K562 (cell line): ENCODE data around the gene AJAP1. TPM values are rescaled to one million over a fixed set of nuclear protein-coding genes. Genes with fewer than 3 reads are reported as not detected.

Source experiments
- ATAC-seq: fragments of 200-7000 bp; cut with Tn5 transposase; 3 replicates; pipeline ENCODE4 v1.9.1; 2020; ENCODE audit warnings: moderate library complexity
- BruUV-seq: library from RNA; stranded (reverse); fragments of 400-500 nt; replicated peaks from 2 replicates; lab custom pipeline; 2021; lab: Mats Ljungman, UMichigan
- CTCF ChIA-PET: fragments of 300-600 bp; formaldehyde crosslinking; extraction: SDS; loops from one replicate; lab custom pipeline; 2021; ENCODE audit warnings: low intra/inter-chr PET ratio; lab: Yijun Ruan, JAX
- POLR2A ChIA-PET: fragments of 300-600, 350-650 bp; sonication (Branson Sonifier 250); formaldehyde crosslinking; extraction: SDS; loops from one replicate; lab custom pipeline; 2021; ENCODE audit warnings: antibody characterized with exemption, inconsistent platforms; lab: Yijun Ruan, JAX
- DNase-seq, 4 experiments: peaks; one replicate each; pipeline versions ENCODE4 v3.0.0 to v3.0.0-alpha.2; 2011 to 2018; ENCODE audit warnings: low spot score in 3 of 4, mixed read lengths in 3 of 4; ENCODE audit errors: extremely low read depth in 1 of 4
- FAIRE-seq: peaks from 2 replicates; lab custom pipeline; 2011; peaks lifted over from hg19 to GRCh38; lab: Jason Lieb, UNC
- H2AFZ ChIP-seq: 2 replicates; pipeline ENCODE4 v1.6.0; 2011; ENCODE audit warnings: low read depth, low read length, control low read depth, inconsistent platforms
- H3K27ac ChIP-seq: fragments of 200-600 bp; 3 replicates; pipeline ENCODE4 v1.8.0; 2011; ENCODE audit warnings: low read depth, mild to moderate bottlenecking, control low read depth, inconsistent platforms, low read length, moderate library complexity, mixed read lengths; ENCODE audit errors: extremely low read depth
- H3K27me3 ChIP-seq, 2 experiments: fragments of 300-600 bp in 1 of 2; 2 replicates in 1 of 2; 3 replicates in 1 of 2; pipeline versions ENCODE4 v1.6.0 to v1.8.0; 2011; ENCODE audit warnings: inconsistent platforms in 2 of 2, low read length in 2 of 2, mild to moderate bottlenecking in 1 of 2, mixed read lengths in 1 of 2, moderate library complexity in 1 of 2; ENCODE audit not compliant: control insufficient read depth in 2 of 2, insufficient read depth in 2 of 2
- H3K36me3 ChIP-seq: fragments of 300-600 bp; 3 replicates; pipeline ENCODE4 v1.8.0; 2011; ENCODE audit warnings: mild to moderate bottlenecking, low read length, inconsistent platforms; ENCODE audit not compliant: control insufficient read depth, insufficient read depth
- H3K4me1 ChIP-seq, 2 experiments: fragments of 200-600 bp in 1 of 2; replicated peaks in 1 of 2; 2 replicates in 1 of 2; 3 replicates in 1 of 2; pipeline versions ENCODE4 v1.5.1 to v1.8.0; 2011; ENCODE audit warnings: inconsistent platforms in 2 of 2, low read length in 2 of 2, mild to moderate bottlenecking in 1 of 2, mixed read lengths in 1 of 2, moderate library complexity in 1 of 2; ENCODE audit not compliant: control insufficient read depth in 2 of 2, insufficient read depth in 2 of 2
- H3K4me2 ChIP-seq: 2 replicates; pipeline ENCODE4 v1.6.1; 2011; ENCODE audit warnings: low read length, control low read depth, inconsistent platforms, mixed read lengths; ENCODE audit not compliant: insufficient read depth
- H3K4me3 ChIP-seq: fragments of 200-600 bp; sonication (generic), shearing (Covaris generic); 2 replicates; pipeline ENCODE4 v1.5.1; 2016; ENCODE audit warnings: control low read depth, inconsistent platforms
- H3K79me2 ChIP-seq: fragments of 200-600 bp; 3 replicates; pipeline ENCODE4 v1.8.0; 2011; ENCODE audit warnings: low read length, inconsistent platforms; ENCODE audit not compliant: control insufficient read depth, insufficient read depth
- H3K9ac ChIP-seq, 2 experiments: 2 replicates each; pipeline versions ENCODE4 v1.6.0 to v1.6.1; 2011; ENCODE audit warnings: low read depth in 2 of 2, low read length in 2 of 2, control low read depth in 1 of 2, inconsistent platforms in 1 of 2, mild to moderate bottlenecking in 1 of 2, mixed read lengths in 1 of 2; ENCODE audit not compliant: insufficient read depth in 1 of 2
- H3K9me1 ChIP-seq: one replicate; pipeline ENCODE4 v1.6.0; 2011; ENCODE audit warnings: inconsistent platforms, mild to moderate bottlenecking, low read length, moderate library complexity; ENCODE audit not compliant: control insufficient read depth, insufficient read depth
- H3K9me3 ChIP-seq: replicated peaks from 2 replicates; pipeline ENCODE4 v1.5.1; 2011; ENCODE audit warnings: low read depth, low read length, inconsistent platforms; ENCODE audit not compliant: control insufficient read depth, insufficient read depth
- H4K20me1 ChIP-seq: replicated peaks from 2 replicates; pipeline ENCODE4 v1.6.1; 2011; ENCODE audit warnings: low read length, inconsistent platforms, mixed read lengths; ENCODE audit not compliant: control insufficient read depth, insufficient read depth
- E2F8 ChIP-seq: fragments of 450-650 bp; IDR thresholded peaks from 2 replicates; pipeline ENCODE4 v1.7.1; 2018; ENCODE audit warnings: mild to moderate bottlenecking, low read depth; ENCODE audit not compliant: partially characterized antibody
- HMG20B ChIP-seq: fragments of 250-450 bp; sonication (Bioruptor Pico); IDR thresholded peaks from 2 replicates; pipeline ENCODE4 v1.5.0; 2021; ENCODE audit warnings: mild to moderate bottlenecking
- HNRNPK ChIP-seq: fragments of 200-400 bp; formaldehyde crosslinking; IDR thresholded peaks from one replicate; pipeline ENCODE4 v1.6.1; 2018; ENCODE audit warnings: mild to moderate bottlenecking, low read depth, low read length; ENCODE audit not compliant: poor library complexity, severe bottlenecking
- JUND ChIP-seq, 2 experiments: IDR thresholded peaks; 2 replicates in 1 of 2; 3 replicates in 1 of 2; pipeline ENCODE4 v1.6.1; 2011; ENCODE audit warnings: borderline replicate concordance in 2 of 2, low read depth in 2 of 2, low read length in 2 of 2, improper control_type of control experiment in 1 of 2, missing biosample characterization in 1 of 2, missing genetic modification characterization in 1 of 2, missing genetic modification reagents in 1 of 2
- KDM4B ChIP-seq, 2 experiments: fragments of 450-650 bp in 1 of 2; sonication (generic) in 1 of 2; IDR thresholded peaks; 2 replicates each; pipeline ENCODE4 v1.6.1; 2016 to 2017; ENCODE audit warnings: borderline replicate concordance in 2 of 2, antibody characterized with exemption in 1 of 2, low read depth in 1 of 2, mild to moderate bottlenecking in 1 of 2
- RB1 ChIP-seq: fragments of 450-650 bp; IDR thresholded peaks from 2 replicates; pipeline ENCODE4 v1.6.1; 2017; ENCODE audit warnings: low read depth, mild to moderate bottlenecking
- RCOR1 ChIP-seq, 2 experiments: IDR thresholded peaks; 2 replicates each; pipeline ENCODE4 v1.6.1; 2012; ENCODE audit warnings: low read depth in 2 of 2, low read length in 2 of 2, borderline replicate concordance in 1 of 2, improper control_type of control experiment in 1 of 2
- TRIM25 ChIP-seq: fragments of 450-650 bp; IDR thresholded peaks from 2 replicates; pipeline ENCODE4 v1.7.0; 2016; ENCODE audit warnings: borderline replicate concordance
- USF2 ChIP-seq: sonication (generic); formaldehyde crosslinking; IDR thresholded peaks from 2 replicates; pipeline ENCODE4 v1.5.0; 2020; ENCODE audit warnings: missing genetic modification reagents
- ZBED1 ChIP-seq: IDR thresholded peaks from 2 replicates; pipeline ENCODE4 v1.6.1; 2014
- ZFP91 ChIP-seq: sonication (generic); formaldehyde crosslinking; IDR thresholded peaks from 2 replicates; pipeline ENCODE4 v1.8.0; 2022; ENCODE audit warnings: mild to moderate bottlenecking, missing genetic modification reagents
- ZNF280A ChIP-seq: fragments of 450-650 bp; IDR thresholded peaks from 2 replicates; pipeline ENCODE4 v1.6.1; 2018; ENCODE audit warnings: mild to moderate bottlenecking, low read depth; ENCODE audit not compliant: partially characterized antibody
- ZNF584 ChIP-seq: fragments of 200-800 bp; sonication (Bioruptor generic); IDR thresholded peaks from 2 replicates; pipeline ENCODE4 v1.6.1; 2016; ENCODE audit warnings: low read depth, mild to moderate bottlenecking, missing genetic modification characterization, missing compliant biosample characterization
- WGBS: fragments of 100-300 bp; shearing (Covaris generic); methylation state at CpG from one replicate; pipeline ENCODE4 v1.1.6; 2016; ENCODE audit warnings: low coverage, mixed read lengths; ENCODE audit not compliant: insufficient coverage; ENCODE audit errors: missing lambda C conversion rate; 5-methylcytosine and 5-hydroxymethylcytosine counted together
- in situ Hi-C: fragments of 300-500 bp; cut with MboI; formaldehyde crosslinking; loops from 4 replicates; pipeline ENCODE4 v1.15.0; 2018; ENCODE audit warnings: inconsistent platforms, mixed read lengths
- intact Hi-C: fragments of 100-400 bp; cut with micrococcal nuclease; formaldehyde crosslinking; loops from 2 replicates; pipeline ENCODE4 v1.14.2; 2022
- polyA plus RNA-seq, 8 experiments: library from polyadenylated mRNA; depleted of rRNA in 4 of 8; stranded (reverse) in 5 of 8; unstranded in 3 of 8; fragments of >200 nt; fragmentation: Nextera tagmentation in 2 of 8; fragmentation: Illumina TruSeq in 1 of 8; extraction: Ambion mirVana in 2 of 8; extraction: Trizol in 1 of 8; gene quantifications; 2 replicates each; pipeline versions ENCODE4 v1.2.1 to v1.2.3, GENCODE V29; 2011 to 2014; ENCODE audit warnings: inconsistent platforms in 1 of 8, missing spikeins in 1 of 8
- total RNA-seq, 7 experiments: library from RNA; depleted of rRNA in 6 of 7; stranded (reverse); fragments of >200 nt in 6 of 7; fragmentation: Illumina TruSeq in 2 of 7; extraction: Trizol in 2 of 7; gene quantifications; 2 replicates each; pipeline versions ENCODE4 v1.2.1 to v1.2.3, GENCODE V29; 2011 to 2021; ENCODE audit warnings: low replicate concordance in 1 of 7

AJAP1 gene
- total and polyA plus RNA-seq, 9 of the 15 experiments (the other 6 are each of a cell fraction or from before 2014, with no cell fraction given), result not detected

- TF ChIP-seq ZBED1 (no peak), HNRNPK (no peak), ZNF584 (no peak), HMG20B (no peak), RCOR1 (IDR thresholded peaks at IDR 0.05; ENCODE audit: borderline replicate concordance in 1 of 2, low read depth in 2 of 2, low read length in 2 of 2) (no peak), JUND (IDR thresholded peaks at IDR 0.05; ENCODE audit: borderline replicate concordance, low read depth, low read length) (no peak), JUND (tag; IDR thresholded peaks at IDR 0.05; ENCODE audit: borderline replicate concordance, low read depth, low read length) (no peak), ZNF280A (no peak), KDM4B (IDR thresholded peaks at IDR 0.05; ENCODE audit: borderline replicate concordance in 2 of 2, low read depth in 1 of 2) (no peak), E2F8 (no peak), TRIM25 (no peak), RB1 (no peak), USF2 (CRISPR knock-in tag) (no peak), ZFP91 (CRISPR knock-in tag) (no peak)
- no peak for FAIRE-seq
- in situ Hi-C loops (no loop called here), intact Hi-C loops (no loop called here)
- H3K9me3 ChIP-seq, result no peaks in the 10 kb centered on the region
- no peak overlapping the region for H3K4me2 ChIP-seq
- BruUV-seq, result no TSS peak
- H3K79me2 ChIP-seq, result no peaks in the 10 kb centered on the region
- ChIA-PET CTCF (no interaction called here), POLR2A (no interaction called here)
- WGBS, result 0% methylated on average over 9 of the region's 9 CpGs
- H2AFZ ChIP-seq, result no peak overlapping the region
- no peaks in the 10 kb centered on the region for H3K4me1 ChIP-seq
- no peak overlapping the region for H3K9ac ChIP-seq
- H3K9me1 ChIP-seq, result no peaks in the 10 kb centered on the region
- H3K27ac ChIP-seq, result no peak overlapping the region
- H3K4me3 ChIP-seq, result no peak overlapping the region
- H3K36me3 ChIP-seq, result no peaks in the 10 kb centered on the region
- H3K27me3 ChIP-seq, result peaks cover 0 to 13% of the 10 kb centered on the region in 2 experiments; a peak in 1 of 5 replicates
- H4K20me1 ChIP-seq, result no peaks in the 10 kb centered on the region; the same call in none of the 2 replicates
- DNase-seq, result no peak
- no peak for ATAC-seq
Measured at GRCh38 chr1:4681026-4681425, 26.6 kb downstream of the AJAP1 start.
